ENCODE measurements around the gene ITM2C. TPM values are rescaled to one million over a fixed set of nuclear protein-coding genes. Genes with fewer than 3 reads are reported as not detected.

ITM2C gene
- total and polyA plus RNA-seq, 2 of the 13 experiments (the other 11 are each of a cell fraction or from before 2014, with no cell fraction given): 70.5 to 270 TPM

- TF ChIP-seq, protein P1, sequence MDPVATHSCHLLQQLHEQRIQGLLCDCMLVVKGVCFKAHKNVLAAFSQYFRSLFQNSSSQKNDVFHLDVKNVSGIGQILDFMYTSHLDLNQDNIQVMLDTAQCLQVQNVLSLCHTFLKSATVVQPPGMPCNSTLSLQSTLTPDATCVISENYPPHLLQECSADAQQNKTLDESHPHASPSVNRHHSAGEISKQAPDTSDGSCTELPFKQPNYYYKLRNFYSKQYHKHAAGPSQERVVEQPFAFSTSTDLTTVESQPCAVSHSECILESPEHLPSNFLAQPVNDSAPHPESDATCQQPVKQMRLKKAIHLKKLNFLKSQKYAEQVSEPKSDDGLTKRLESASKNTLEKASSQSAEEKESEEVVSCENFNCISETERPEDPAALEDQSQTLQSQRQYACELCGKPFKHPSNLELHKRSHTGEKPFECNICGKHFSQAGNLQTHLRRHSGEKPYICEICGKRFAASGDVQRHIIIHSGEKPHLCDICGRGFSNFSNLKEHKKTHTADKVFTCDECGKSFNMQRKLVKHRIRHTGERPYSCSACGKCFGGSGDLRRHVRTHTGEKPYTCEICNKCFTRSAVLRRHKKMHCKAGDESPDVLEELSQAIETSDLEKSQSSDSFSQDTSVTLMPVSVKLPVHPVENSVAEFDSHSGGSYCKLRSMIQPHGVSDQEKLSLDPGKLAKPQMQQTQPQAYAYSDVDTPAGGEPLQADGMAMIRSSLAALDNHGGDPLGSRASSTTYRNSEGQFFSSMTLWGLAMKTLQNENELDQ (CRISPR knock-in tag; IDR thresholded peaks at IDR 0.05; ENCODE audit: borderline replicate concordance): no peak
- TF ChIP-seq, protein P2, sequence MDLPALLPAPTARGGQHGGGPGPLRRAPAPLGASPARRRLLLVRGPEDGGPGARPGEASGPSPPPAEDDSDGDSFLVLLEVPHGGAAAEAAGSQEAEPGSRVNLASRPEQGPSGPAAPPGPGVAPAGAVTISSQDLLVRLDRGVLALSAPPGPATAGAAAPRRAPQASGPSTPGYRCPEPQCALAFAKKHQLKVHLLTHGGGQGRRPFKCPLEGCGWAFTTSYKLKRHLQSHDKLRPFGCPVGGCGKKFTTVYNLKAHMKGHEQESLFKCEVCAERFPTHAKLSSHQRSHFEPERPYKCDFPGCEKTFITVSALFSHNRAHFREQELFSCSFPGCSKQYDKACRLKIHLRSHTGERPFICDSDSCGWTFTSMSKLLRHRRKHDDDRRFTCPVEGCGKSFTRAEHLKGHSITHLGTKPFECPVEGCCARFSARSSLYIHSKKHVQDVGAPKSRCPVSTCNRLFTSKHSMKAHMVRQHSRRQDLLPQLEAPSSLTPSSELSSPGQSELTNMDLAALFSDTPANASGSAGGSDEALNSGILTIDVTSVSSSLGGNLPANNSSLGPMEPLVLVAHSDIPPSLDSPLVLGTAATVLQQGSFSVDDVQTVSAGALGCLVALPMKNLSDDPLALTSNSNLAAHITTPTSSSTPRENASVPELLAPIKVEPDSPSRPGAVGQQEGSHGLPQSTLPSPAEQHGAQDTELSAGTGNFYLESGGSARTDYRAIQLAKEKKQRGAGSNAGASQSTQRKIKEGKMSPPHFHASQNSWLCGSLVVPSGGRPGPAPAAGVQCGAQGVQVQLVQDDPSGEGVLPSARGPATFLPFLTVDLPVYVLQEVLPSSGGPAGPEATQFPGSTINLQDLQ (CRISPR knock-in tag; IDR thresholded peaks at IDR 0.05): 0 out of 2 replicates have a peak, but pooled peaks have one; percentile 29
- TF ChIP-seq SRSF4 (IDR thresholded peaks at IDR 0.05; ENCODE audit: low read depth, low read length, poor library complexity, severe bottlenecking) (no peak), RARA (CRISPR knock-in tag; IDR thresholded peaks at IDR 0.05) (0 out of 2 replicates have a peak, but pooled peaks have one; percentile 9), ZNF644 (CRISPR knock-in tag; IDR thresholded peaks at IDR 0.05; ENCODE audit: low read depth) (0 out of 2 replicates have a peak, but pooled peaks have one; percentile 17), ZNF350 (CRISPR knock-in tag; IDR thresholded peaks at IDR 0.05; ENCODE audit: borderline replicate concordance, low read depth) (no peak), ZNF335 (CRISPR knock-in tag; IDR thresholded peaks at IDR 0.05) (no peak), ONECUT2 (CRISPR knock-in tag; IDR thresholded peaks at IDR 0.05) (no peak), RFX1 (IDR thresholded peaks at IDR 0.05) (no peak), MIER2 (CRISPR knock-in tag; IDR thresholded peaks at IDR 0.05) (no peak), ZIK1 (CRISPR knock-in tag; IDR thresholded peaks at IDR 0.05; ENCODE audit: borderline replicate concordance, low read depth) (no peak), ATRX (CRISPR knock-in tag; IDR thresholded peaks at IDR 0.05; ENCODE audit: borderline replicate concordance) (no peak), SMAD9 (CRISPR knock-in tag; IDR thresholded peaks at IDR 0.05) (no peak), ZSCAN9 (CRISPR knock-in tag; IDR thresholded peaks at IDR 0.05; ENCODE audit: borderline replicate concordance) (no peak), MTERF4 (CRISPR knock-in tag; IDR thresholded peaks at IDR 0.05) (no peak), ZNF776 (CRISPR knock-in tag; IDR thresholded peaks at IDR 0.05) (0 out of 2 replicates have a peak, but pooled peaks have one; percentile 45)
- TF ChIP-seq, protein P3, sequence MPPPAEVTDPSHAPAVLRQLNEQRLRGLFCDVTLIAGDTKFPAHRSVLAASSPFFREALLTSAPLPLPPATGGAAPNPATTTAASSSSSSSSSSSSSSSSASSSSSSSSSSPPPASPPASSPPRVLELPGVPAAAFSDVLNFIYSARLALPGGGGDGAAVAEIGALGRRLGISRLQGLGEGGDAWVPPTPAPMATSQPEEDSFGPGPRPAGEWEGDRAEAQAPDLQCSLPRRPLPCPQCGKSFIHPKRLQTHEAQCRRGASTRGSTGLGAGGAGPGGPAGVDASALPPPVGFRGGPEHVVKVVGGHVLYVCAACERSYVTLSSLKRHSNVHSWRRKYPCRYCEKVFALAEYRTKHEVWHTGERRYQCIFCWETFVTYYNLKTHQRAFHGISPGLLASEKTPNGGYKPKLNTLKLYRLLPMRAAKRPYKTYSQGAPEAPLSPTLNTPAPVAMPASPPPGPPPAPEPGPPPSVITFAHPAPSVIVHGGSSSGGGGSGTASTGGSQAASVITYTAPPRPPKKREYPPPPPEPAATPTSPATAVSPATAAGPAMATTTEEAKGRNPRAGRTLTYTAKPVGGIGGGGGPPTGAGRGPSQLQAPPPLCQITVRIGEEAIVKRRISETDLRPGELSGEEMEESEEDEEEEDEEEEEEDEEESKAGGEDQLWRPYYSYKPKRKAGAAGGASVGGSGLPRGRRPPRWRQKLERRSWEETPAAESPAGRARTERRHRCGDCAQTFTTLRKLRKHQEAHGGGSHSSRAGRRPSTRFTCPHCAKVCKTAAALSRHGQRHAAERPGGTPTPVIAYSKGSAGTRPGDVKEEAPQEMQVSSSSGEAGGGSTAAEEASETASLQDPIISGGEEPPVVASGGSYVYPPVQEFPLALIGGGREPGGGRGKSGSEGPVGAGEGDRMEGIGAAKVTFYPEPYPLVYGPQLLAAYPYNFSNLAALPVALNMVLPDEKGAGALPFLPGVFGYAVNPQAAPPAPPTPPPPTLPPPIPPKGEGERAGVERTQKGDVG (CRISPR knock-in tag; IDR thresholded peaks at IDR 0.05; ENCODE audit: borderline replicate concordance): no peak
Observed at GRCh38 chr2:230905448-230906421, 41.0 kb downstream of the ITM2C start (continued).
